Measurements from ENCODE around the gene GRID1. TPM values are rescaled to one million over a fixed set of nuclear protein-coding genes. Genes with fewer than 3 reads are reported as not detected.

The GRID1 gene
- total and polyA plus RNA-seq, 11 donors: 0.69 to 3.4 (median 1.6) TPM

DNA sequence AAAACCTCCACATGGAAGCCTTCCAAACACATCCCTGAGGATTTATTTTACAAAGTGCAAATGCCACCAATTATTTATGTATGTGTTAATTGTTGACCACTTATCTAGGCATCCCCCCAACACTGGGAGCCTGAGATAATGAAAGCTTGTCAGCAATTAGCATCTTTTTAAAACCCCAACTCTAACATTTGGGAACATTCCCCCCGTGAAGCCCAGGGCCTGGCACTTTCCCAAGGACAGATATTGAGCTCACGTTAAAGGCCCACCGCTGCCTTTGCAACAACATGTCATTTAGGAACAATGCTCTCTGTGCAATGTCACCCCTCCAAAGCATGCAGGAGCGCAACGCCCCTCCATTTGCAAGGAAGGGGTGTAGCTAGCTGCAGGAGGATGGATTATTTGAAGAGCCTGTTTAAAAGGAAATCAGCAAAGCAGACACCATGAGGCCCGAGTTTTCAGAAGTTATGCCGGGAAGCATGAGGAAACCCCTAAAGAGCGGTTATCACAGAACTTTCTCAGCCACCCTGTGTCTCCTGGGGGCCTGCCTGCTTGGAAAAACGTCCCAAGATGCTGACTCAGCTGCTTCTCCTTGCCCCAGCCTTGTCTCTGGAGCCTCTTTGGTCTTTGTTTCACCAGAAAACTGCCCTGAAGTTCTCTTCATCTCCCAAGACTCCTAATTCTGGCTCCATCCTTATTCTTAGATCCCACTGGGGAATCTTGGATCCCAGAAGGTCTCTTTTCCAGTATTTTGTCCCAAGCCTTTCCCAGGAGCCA is 444.1 kb downstream of the GRID1 start:
- Histone ChIP-seq H3K27ac (peak overlapping the region in 1 of 12 donors; percentile 47), H3K4me1 (peaks cover 0 to 11% (median 0%) of the 10 kb centered on the region in 12 donors), H3K27me3 (no peaks in the 10 kb centered on the region), H3K36me3 (no peaks in the 10 kb centered on the region), H3K9me3 (no peaks in the 10 kb centered on the region), H3K4me3 (no peak overlapping the region)
- ATAC-seq: no peak
- 48 to 72% (median 62%) methylated on average over 9 of the region's 9 CpGs for WGBS, 4 donors
- intact Hi-C loops (cut with DNase I): no loop called here
- no peak for DNase-seq
- TF ChIP-seq, protein P1, sequence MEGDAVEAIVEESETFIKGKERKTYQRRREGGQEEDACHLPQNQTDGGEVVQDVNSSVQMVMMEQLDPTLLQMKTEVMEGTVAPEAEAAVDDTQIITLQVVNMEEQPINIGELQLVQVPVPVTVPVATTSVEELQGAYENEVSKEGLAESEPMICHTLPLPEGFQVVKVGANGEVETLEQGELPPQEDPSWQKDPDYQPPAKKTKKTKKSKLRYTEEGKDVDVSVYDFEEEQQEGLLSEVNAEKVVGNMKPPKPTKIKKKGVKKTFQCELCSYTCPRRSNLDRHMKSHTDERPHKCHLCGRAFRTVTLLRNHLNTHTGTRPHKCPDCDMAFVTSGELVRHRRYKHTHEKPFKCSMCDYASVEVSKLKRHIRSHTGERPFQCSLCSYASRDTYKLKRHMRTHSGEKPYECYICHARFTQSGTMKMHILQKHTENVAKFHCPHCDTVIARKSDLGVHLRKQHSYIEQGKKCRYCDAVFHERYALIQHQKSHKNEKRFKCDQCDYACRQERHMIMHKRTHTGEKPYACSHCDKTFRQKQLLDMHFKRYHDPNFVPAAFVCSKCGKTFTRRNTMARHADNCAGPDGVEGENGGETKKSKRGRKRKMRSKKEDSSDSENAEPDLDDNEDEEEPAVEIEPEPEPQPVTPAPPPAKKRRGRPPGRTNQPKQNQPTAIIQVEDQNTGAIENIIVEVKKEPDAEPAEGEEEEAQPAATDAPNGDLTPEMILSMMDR (IDR thresholded peaks at IDR 0.05): no peak
- TF ChIP-seq POLR2A (IDR thresholded peaks at IDR 0.05): no peak

DNA sequence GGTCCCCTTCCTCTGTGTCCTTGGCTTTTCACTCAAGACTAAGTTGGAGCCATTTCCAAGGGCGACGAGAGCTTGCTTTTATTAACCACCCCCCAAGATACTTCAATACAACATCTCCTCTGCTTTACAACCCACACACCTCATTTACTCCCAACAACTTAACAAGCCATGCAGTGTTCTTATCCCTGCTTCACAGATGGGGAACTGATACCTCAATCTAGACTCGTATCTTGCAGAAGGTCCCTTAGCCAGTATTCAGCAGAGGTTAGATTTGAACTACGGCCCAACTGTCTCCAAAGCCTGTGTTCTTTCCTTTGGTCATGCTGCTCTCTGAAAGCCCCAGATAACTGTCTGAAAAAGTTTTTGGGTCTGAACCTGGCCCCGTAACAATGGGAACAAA is 444.8 kb downstream of the GRID1 start:
- no peaks in the 10 kb centered on the region for H3K9me3 ChIP-seq
- intact Hi-C loops (cut with DNase I): no loop called here
- H3K27ac ChIP-seq: peak overlapping the region in 1 of 12 donors; percentile 47
- DNase-seq (no peak), ATAC-seq (no peak)
- 86 to 93% (median 91%) methylated on average over 5 of the region's 5 CpGs for WGBS, 4 donors
- TF ChIP-seq, protein P1 (IDR thresholded peaks at IDR 0.05): no peak
- TF ChIP-seq POLR2A (IDR thresholded peaks at IDR 0.05): no peak
- no peaks in the 10 kb centered on the region for H3K36me3 ChIP-seq
- H3K4me3 ChIP-seq: no peak overlapping the region
- no peaks in the 10 kb centered on the region for H3K27me3 ChIP-seq
- peaks cover 0 to 13% (median 1%) of the 10 kb centered on the region in 12 donors for H3K4me1 ChIP-seq

- no peak overlapping the region for H3K4me3 ChIP-seq
- no peaks in the 10 kb centered on the region for H3K27me3 ChIP-seq
- H3K9me3 ChIP-seq: no peaks in the 10 kb centered on the region
- TF ChIP-seq, protein P1 (IDR thresholded peaks at IDR 0.05): no peak
- no peak for TF ChIP-seq POLR2A (IDR thresholded peaks at IDR 0.05)
- H3K36me3 ChIP-seq: no peaks in the 10 kb centered on the region
- no peak overlapping the region for H3K27ac ChIP-seq
- ATAC-seq (no peak), DNase-seq (no peak)
- peaks cover 0 to 22% (median 2%) of the 10 kb centered on the region in 12 donors for H3K4me1 ChIP-seq
- WGBS, 4 donors: 78 to 84% (median 80%) methylated on average over 5 to 6 of the region's 6 CpGs
- intact Hi-C loops (cut with DNase I): no loop called here
These were observed 446.3 kb downstream of the GRID1 start for GRCh38 chr10:85920311-85920710.

- WGBS, 4 donors: 29 to 42% (median 37%) methylated on average over 4 of the region's 4 CpGs
- Histone ChIP-seq H3K4me3 (no peak overlapping the region), H3K4me1 (peaks cover 0 to 22% (median 2%) of the 10 kb centered on the region in 12 donors), H3K27me3 (no peaks in the 10 kb centered on the region), H3K27ac (no peak overlapping the region), H3K9me3 (no peaks in the 10 kb centered on the region), H3K36me3 (no peaks in the 10 kb centered on the region)
- DNase-seq (no peak), ATAC-seq (no peak)
- intact Hi-C loops (cut with DNase I): no loop called here
- TF ChIP-seq POLR2A (IDR thresholded peaks at IDR 0.05): no peak
- TF ChIP-seq, protein P1 (IDR thresholded peaks at IDR 0.05): no peak
These were observed 447.0 kb downstream of the GRID1 start for GRCh38 chr10:85919491-85920021.
